ENCODE data around the gene PARD3B. TPM values are rescaled to one million over a fixed set of nuclear protein-coding genes. Genes with fewer than 3 reads are reported as not detected.

Gene PARD3B
- total RNA-seq, 1 donor from 2014 or later: 28.0 TPM

DNA sequence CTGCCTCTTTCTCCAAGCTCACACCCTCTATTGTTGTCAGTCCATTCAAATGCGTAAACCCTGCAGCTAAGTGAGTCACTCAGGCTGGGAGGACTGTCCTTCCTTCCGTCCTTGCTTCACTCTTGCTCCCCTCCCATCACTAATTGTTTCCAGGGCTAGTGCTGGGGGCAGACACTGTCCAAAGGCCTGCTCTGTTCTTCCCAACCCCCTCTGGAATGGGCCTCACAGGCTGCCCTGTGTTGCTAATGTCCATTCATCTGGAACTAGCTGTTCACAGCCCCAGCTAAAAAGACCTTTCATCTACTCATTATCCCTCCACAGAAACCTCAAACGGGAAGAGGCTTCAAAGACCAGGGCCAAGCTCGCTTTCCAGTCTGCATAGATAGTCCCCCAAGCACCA is 1105.2 kb downstream of the PARD3B start:
- no peak for DNase-seq (ENCODE audit: low spot score)

DNA sequence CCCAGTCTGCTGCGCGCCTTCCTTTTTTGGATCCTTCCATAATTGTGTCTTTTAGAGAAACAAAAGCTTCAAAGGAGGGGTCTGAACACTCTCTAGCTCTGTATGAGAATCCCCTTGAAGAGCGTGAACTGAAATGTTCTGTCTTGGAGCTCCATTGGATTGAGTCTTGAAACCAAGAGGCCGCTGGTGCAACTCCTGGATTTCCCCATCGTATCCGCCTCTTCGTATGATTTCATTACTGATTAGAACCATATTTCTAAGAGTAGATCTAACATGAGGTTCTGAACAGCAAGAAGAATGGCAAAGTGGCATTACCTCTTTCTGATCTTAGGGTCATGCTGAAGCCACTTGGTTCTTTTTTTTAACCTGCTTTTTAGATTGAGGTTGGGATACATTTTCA is 1105.7 kb downstream of the PARD3B start:
- DNase-seq (ENCODE audit: low spot score): no peak

DNA sequence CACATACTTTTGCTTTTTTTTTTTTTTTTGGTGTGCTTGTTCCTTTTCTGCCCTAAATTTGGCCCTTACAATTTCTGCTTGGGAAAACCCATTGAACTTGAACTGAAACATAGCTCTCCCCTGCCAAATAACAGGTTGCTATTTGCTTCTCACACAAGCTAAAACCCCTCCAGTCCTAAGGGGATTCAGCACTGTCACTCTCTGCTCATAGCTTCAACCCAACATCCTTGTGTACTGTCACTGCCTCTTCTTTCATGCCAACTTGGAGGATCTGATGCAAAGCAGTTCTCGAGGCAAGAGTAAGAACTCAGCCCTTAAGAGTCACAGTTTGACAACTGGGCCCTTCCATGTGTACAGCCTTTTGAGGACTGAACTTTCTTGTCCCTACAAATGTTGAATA is 1106.4 kb downstream of the PARD3B start:
- no peak for DNase-seq (ENCODE audit: low spot score)

DNA sequence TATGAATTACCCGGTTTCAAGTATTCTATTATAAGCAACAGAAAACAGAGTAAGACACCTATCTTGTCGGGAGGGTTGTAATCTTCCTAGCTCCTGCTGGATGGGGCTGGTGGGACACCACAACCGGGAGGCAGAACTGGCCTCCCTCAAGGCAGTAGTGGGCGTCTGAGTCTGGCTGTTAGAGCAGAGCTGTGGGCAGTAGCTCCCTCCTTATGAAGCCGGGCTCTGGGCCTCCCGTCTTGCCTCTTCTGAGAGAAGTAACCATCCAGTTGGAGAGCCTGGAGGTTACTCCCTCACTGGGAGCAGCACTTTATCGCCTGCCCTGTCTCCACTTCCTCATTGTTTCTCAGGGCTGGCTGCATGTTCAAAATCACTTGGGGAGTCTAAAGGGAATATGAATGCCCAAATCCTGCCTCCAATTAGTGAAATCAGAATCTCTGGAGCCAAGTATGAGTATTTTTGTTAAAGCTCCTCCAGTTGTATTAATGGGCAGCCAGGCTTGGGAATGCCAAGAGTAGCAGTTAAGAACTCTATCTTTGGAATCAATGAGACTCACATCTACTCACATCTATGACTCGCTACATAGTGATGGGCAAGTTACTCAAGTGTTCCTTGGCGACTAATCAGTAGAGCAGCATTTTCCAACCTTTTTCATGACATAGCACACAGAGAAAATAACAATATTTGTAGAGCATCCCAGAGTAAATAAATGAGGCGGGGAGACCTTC is 1109.8 kb downstream of the PARD3B start:
- DNase-seq (ENCODE audit: low spot score): no peak

GRCh38 chr2:205655779-205656456 is 1110.6 kb downstream of the PARD3B start:
- DNase-seq (ENCODE audit: low spot score): no peak

GRCh38 chr2:205656461-205656860 is 1111.2 kb downstream of the PARD3B start:
- DNase-seq (ENCODE audit: low spot score): no peak

DNA sequence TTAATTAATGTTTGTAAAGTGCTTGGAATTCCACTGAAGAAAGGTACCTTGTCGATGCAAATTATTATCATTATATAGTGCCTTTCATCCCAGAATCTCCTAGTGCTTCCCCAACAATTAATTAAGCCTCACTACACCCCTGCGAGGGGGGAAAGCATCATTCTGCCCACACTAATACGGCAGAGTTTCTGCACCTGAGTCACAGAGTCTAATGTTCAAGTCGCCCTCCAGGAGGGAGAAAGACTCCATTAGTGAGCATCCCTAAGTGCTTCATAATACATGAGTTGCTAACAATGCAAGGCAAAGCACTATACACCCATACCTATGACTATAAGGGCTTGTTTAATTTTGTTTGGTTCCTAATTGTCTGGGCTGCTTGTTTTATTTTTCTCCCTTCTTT is 1111.7 kb downstream of the PARD3B start:
- no peak for DNase-seq (ENCODE audit: low spot score)

GRCh38 chr2:205657579-205657978 is 1112.3 kb downstream of the PARD3B start:
- no peak for DNase-seq (ENCODE audit: low spot score)

DNA sequence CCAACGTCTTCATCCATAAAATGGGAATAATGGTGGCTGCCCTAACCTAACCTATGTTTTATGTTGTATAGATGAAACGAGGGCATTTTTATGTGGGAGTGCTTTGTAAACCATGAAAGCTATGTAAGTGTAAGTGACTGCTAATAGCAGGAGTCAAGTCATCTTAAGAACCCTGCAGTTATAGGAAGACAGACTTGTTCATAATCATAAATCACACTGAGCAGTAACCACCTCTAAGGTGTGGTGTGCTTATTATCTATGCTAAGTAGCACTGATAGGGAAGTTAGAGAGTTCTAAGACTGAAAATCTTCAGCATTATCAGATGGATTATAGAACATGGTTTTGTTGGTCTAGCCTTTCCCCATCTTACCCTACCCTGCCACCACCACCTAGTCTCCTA is 1112.8 kb downstream of the PARD3B start:
- DNase-seq (ENCODE audit: low spot score): no peak

GRCh38 chr2:205658572-205658971 is 1113.3 kb downstream of the PARD3B start:
- DNase-seq (ENCODE audit: low spot score): no peak

DNA sequence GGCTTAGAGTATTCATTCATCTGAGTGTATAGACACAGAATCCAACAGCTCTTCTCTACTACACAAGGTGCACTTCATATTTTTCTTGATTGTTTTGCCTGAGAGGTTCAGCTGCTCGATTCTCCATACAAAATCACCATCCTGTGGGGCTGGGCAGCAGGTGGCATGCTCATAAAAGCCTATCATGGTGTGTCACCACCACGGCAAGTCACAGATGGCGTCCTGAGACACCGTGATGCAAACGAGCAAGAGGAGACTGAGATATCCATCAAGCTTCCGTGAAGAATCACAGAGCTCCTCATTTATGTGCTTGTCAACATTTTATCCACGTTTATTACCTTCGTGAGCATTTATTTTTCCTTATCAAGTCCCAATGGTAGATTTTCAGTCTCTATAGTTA is 1114.6 kb downstream of the PARD3B start:
- DNase-seq (ENCODE audit: low spot score): no peak

GRCh38 chr2:205660521-205661124 is 1115.3 kb downstream of the PARD3B start:
- no peak for DNase-seq (ENCODE audit: low spot score)

DNA sequence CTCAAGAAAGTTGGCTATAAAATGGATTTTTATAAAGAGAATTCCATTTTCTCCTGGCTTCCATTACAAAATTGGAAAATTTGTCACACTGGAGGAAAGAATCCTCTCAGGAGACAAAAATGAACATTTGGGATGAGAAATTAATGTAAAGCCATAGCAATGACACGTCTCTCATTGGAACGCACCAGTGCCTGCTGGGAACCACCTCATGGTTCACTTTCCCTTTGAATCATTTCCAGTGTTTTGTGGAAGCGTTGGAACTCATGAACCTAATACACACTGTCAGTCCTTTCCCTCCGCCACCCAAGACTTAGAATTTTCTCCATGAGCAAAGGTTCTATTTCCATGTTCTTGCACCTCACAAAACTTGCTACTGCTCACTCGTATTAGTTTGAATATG is 1116.0 kb downstream of the PARD3B start:
- no peak for DNase-seq (ENCODE audit: low spot score)

- DNase-seq (ENCODE audit: low spot score): no peak
Measured at GRCh38 chr2:205662206-205662965, 1117.1 kb downstream of the PARD3B start.

DNA sequence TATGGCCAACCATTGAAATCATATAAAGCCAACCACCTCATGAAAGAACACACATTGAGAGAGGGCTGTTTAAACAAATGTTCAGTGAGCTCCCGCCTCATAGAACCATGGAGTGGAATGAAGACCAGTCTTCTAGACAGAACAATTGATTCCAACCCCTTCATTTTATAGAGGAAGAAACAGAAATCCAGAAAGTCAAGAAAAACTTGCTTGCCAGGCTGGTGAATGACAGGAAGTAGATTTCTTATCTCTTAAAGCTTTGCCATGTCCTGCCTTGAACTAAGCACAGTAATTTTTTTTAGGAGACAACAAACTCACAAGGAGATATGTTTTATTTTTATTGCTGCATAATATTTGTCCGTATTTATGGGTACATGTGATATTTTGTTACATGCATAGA is 1120.5 kb downstream of the PARD3B start:
- no peak for DNase-seq (ENCODE audit: low spot score)

Measured in mucosa of gallbladder (tissue), 1 donor.